HG03066 (cell line): ENCODE measurements around the gene CCDC92.

Experiments used
- ATAC-seq: cut with Tn5 transposase; IDR thresholded peaks from one replicate; pipeline ENCODE4 v1.9.1; 2021; ENCODE audit warnings: low read depth; ENCODE audit not compliant: unreplicated experiment

The CCDC92 gene

GRCh38 chr12:123892853-123893252, 79.8 kb downstream of the CCDC92 start:
- ATAC-seq: no peak

GRCh38 chr12:123892180-123892559, 80.5 kb downstream of the CCDC92 start:
- no peak for ATAC-seq

GRCh38 chr12:123891516-123892179, 81.0 kb downstream of the CCDC92 start:
- ATAC-seq: no peak

GRCh38 chr12:123891011-123891410, 81.6 kb downstream of the CCDC92 start:
- no peak for ATAC-seq

GRCh38 chr12:123890536-123890902, 82.1 kb downstream of the CCDC92 start:
- no peak for ATAC-seq

GRCh38 chr12:123889848-123890535, 82.6 kb downstream of the CCDC92 start:
- ATAC-seq: no peak

- ATAC-seq: no peak
Measured at GRCh38 chr12:123888989-123889388, 83.6 kb downstream of the CCDC92 start.

- ATAC-seq: no peak
Measured at GRCh38 chr12:123886931-123887582, 85.6 kb downstream of the CCDC92 start.

- no peak for ATAC-seq
Measured at GRCh38 chr12:123886258-123886657, 86.4 kb downstream of the CCDC92 start.
